NOMO-1 treated with dmso at 0.1 percent for 144 hours (cell line): ENCODE measurements around the gene ASB1.

Experiments used
- DNase-seq: peaks from one replicate; lab custom pipeline; 2025; ENCODE audit not compliant: unreplicated experiment; lab: John Stamatoyannopoulos, UW

ASB1 gene

DNA sequence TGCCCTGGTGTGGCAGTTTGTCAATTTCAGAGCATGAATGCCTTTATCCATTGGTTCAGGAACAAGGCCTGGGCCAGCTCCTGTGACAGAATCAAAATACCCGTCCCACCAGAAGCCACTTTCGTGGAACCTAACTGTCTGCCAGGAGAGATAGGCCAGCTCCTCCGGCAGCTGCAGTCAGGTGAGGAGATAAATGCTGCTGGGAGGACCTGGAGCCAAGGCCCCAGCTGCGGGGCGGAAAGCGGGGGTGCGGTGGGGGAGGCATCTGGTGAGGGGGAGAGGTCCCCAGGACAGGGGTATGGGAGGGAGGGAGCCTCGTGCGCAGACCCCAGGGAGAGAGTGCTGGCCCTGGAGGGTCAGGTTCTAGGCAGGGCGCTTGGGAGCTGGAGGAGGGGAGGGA, 4.4 kb upstream of the ASB1 start:
- DNase-seq: no peak

DNA sequence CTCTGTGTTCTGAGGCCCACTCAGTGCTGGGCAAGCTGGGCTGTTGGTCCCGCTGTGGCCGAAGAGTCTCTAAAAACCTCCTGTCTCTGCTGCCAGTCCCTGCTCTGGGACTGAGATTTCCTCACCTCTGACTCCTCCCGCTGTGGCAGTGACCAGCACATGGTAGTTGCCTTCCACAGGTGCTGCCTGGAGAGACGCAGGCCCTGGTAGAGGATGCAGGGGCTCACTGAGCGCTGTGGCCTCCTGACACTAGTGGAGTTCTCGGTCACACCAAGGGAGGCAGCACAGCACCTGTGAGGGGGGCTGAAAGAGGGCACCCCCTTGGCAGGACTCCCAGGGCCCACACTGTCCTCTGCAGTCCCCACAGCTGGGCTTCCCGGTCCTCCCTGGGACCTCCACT, 3.8 kb upstream of the ASB1 start:
- no peak for DNase-seq

DNA sequence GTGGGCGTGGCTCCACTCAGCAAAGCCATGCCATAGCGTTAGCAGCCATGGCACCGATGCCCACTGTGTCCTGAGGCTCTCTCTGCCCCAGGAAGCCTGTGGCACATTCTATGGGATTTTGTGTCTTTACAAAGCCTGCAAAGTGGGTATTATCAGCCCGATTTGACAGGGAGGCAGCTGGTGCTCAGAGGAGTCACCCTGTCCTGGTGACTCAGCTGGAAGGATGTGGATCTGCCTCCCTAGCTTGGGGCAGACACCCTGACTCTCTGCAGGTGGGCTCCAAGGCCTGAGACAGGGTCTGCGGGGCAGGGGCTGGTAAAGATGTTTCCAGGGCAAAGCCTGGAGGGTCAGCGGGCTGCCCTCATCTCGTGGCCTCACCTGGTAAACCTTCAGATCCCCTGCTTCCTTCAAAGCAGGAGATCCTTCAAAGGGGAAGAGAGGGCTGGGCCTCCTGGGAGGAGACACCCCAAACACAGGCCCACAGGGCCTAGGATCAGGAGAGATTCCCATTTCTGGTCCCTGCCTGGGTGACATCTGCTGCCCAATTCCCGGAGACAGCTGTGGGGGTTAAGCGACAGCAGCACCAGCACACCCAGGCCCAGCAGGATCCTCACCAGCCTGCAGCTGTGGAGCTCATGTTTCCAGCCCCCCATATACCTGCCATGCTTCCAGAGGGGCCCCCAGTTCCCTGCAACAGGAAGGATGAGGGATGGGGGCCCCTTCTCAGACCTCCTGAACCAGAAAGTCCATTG, 3.0 kb upstream of the ASB1 start:
- no peak for DNase-seq

DNA sequence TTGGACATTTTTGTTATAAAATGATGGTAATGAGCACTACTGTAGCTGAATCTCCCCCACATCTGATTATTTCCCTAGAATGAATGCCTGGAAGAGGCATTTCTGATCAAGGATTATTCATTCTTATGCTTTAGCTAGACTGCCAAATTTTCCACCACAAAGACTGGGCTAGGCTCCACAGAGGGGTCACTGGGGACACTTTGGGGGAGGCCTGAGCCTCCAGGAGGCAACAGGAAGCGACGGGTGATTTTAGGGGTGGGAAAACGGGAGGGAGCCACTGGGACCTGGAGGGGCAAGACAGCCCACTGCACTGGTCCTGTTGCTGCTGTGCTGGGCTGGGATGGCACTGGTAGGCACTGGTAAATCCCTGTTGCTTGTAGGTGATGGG, 2.4 kb upstream of the ASB1 start:
- no peak for DNase-seq

DNA sequence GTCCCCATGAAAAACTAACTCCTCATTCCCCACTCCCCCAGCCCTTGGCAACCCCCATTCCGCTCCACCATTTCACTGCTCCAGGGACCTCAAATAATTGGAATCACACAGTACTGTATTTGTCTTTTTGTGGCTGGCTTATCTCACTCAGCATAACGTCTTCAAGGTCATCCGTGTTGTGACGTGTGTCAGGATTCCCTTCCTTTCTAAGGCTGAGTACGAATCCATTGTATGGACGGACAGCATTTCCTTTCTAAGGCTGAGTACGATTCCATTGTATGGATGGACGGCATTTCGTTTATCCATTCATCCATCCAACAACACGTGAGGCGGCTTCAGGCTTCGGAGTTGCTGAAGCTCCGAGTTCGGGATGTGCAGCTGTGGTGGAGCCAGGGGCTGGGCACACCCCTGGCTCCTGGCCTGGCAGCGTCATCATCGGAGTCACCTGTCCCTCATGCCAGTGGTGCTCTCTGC, 1.2 kb upstream of the ASB1 start:
- no peak for DNase-seq

DNA sequence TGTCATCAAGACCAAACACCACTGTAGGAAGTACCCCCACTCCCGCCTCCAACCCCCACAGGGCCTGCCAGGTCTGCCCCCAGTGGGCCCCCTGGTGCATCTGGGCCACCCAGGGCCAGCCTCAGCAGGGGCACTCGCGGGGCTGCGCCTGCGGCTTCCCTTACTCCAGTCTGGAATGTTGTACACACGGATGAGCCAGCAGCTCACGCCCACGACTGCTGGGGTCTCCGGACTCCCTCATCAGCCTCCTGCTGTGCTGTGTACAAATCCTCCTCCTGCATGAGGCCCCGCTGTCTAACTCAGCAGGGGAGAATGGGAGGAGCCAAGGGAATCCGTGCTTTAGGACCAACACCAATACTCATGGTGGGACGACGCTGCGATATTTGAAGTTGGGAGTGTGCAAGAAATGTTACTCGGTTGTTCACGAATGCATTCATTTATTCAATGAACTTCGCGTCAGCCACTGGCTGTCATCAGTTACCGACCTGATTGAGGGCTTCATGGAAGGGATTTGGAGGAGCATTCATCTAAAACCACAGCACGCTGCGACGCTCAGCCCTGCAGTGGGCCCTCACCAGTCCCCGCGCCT, 654 bp upstream of the ASB1 start:
- no peak for DNase-seq

DNA sequence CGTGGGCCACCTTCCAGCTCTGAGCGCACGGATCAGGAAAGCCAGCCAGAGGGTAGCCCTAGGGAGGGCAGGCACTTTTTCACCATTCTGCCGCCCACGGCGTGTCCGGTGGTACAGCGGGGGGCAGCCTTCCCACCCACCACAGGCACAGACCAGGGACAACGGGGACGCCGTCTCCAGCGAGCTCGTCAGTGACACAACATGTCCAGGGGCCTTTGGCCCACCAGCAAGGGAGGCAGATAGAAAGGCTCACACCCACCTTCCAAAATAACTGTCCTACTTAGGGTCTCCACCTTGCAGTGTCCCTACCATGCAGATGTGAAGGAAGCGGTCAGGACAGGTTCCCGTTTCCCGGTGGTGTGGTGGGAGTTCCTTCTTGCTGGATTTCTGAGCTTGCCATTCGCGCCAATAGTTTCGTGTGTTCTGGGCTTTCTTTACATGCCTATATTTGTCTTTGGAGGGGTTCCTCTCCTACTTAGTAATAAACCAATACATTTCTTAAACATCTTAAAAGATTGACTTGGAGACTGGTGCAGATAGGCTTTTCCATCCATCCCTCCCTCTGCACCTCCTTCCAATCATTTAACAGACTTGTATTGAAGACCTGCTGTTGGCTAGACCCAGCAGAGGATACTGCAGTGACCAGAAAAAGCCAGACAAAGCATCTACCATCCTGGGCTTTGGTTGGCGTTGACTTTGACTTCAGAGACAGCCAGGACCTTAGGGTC, 872 bp downstream of the ASB1 start:
- DNase-seq: no peak

DNA sequence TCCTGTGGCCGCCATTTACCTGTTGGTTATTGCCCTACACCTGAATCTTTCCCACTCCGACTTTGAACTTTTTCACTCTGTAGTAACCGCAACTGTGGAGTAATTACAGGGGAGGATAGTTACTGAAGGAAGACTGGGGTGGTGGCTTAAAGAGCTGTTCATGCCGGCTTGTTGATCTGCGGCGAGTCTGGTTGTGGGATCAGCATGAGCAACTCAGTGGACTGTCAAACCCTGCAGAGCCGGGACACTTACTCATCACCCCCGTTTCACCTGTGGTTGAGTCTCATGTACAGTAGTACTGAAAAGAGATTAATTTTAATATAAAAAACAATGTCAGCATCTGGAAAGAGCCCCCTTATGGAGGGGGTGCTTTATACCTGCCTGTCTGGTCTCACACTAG, 2.1 kb downstream of the ASB1 start:
- no peak for DNase-seq

DNA sequence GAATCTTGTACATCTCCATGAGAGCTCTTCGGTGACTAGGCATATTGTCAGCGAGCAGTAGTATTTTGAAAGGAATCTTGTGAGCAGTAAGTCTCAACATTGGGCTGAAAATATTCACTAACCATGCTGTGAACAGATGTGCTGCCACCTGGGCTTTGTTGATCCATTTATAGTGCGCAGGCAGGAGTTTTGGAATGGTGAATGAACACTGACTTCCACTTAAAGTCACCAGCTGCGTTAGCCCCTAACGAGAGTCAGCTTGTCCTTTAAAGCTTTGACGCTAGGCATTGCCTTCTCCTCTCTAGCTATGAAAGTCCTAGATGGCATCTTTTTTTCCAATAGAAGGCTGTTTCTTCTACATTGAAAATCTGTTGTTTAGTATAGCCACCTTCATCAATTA, 4.1 kb downstream of the ASB1 start:
- DNase-seq: no peak

DNA sequence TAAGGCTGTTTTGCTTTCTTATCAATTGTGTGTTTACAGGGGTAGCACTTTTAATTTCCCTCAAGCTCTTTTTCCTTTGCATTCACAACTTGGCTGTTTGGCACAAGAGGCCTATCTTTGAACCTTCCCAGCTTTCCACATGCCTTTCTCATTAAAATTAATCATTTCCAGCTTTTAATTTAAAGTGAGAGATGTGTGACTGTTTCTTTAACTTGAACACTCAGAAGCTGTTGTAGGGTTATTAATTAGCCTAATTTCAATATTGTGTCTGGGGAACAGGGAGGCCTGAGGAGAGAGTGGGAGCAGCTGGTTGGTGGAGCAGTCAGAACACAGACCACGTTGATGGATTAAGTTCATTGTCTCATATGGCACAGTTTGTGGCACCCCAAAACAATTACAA, 4.7 kb downstream of the ASB1 start:
- DNase-seq: no peak

DNA sequence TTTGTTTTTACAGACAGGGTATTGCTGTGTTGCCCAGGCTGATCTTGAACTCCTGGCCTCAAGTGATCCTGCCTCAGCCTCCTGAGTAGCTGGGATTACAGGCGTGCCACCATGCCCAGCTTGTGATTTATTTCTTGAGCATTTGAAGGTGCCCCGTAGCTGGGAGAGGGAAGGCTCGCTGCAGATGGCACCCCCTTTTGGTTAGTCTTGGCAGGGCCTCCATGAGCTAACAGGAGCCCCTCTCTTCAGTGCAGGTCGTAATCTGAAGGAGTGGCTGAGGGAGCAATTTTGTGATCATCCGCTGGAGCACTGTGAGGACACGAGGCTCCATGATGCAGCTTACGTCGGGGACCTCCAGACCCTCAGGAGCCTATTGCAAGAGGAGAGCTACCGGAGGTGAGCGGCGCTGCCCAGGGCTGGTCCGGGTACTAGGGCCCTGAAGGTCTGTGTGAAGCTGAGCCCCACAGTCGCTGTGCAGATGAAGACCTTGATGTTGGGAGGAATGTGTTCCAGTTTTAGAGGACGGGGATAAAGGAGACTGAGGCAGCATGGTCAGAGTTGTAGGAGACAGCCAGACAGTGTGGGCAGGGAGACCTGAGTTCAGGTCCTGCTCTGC, 6.7 kb downstream of the ASB1 start:
- no peak for DNase-seq

DNA sequence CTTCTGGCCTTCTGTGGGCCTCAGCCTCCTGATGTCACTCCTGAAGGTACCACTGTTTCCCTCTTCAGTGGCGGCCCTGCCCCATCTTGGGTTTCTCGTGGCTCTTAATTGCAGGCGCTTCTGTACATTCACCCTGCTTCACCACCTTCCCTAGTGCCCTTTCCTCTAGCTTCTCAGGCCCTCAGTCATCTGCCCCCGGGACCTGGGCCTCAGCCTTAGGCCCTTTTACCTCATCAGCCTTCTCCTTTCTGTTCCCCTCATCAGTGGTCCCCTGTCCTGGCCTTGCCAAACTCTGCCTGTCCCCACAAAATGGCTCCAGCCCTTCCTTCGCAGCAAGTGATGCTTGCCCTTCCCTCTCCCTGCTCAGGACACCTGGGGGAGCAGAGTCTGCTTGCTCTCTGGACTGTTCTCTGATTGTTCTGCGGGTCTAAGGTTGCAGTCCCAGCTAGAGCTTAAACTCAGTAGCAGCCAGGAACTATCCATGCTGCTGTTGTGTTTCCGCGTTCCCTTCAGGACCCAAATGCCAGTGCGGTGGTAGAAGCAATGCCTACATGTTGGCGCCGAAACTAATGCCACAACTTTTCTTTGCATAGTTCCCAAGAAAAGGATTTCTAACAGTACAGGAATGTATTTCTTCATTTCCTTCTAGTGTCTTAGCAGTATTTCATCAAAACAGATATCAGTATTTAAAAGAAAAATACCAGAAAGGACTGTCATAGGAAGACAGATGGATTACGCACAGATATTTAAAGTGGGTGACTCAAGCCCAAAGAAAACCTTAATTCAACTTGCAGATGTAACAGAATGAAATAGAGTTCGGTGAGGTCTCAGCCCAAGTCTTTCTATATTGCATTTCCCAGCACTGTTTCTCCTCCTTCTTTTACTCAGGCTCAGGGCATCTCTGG, 7.5 kb downstream of the ASB1 start:
- DNase-seq: no peak

DNA sequence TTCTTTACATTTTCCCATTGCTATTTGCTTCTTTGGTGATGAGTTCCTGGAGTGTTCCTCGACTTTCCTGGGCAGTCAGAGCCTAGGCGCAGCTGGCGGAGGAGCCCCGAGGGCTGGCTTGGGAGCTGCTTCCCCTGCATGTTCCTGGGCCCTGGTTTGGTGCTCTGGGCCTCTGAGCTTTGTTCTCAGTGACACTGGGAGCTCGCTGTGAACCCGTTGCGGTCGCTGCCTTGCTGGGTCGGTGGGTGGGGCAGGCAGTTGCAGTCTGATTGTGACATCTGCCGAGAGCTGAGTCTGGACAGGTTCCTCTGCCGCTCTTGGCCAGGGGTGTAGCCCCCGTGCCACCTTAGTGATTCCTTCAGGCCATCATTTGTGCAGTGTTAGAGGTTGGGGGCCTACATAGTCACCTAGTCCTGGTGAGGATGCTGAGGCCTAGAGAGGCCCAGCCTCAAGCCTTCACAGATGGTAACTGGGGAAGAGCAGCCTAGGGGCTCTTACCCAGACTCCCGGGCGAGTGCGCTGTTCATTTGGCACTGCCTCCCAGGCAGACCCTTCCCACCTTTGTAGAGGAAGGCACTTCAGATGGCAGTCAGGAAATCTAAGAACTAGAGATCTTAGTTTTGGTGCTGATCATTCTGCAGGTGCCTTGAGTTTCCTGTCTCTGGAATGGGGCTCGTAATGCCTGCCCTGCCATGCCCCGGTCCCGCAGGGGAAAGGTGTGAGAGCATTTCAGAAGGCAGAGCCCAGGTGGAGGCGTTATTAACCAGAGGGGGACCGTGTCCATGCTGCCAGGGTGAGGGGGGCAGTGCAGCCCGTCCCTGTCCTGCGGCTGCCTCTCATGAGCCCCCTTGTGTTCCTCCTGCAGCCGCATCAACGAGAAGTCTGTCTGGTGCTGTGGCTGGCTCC, 8.4 kb downstream of the ASB1 start:
- no peak for DNase-seq

DNA sequence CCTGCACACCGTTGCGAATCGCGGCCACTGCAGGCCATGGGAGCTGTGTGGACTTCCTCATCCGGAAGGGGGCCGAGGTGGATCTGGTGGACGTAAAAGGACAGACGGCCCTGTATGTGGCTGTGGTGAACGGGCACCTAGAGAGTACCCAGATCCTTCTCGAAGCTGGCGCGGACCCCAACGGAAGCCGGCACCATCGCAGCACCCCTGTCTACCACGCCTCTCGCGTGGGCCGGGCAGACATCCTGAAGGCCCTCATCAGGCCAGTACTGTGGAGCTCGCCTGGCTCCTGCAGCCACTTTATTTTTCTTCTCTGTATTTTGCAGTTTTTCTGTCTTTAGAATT, 9.0 kb downstream of the ASB1 start:
- no peak for DNase-seq

DNA sequence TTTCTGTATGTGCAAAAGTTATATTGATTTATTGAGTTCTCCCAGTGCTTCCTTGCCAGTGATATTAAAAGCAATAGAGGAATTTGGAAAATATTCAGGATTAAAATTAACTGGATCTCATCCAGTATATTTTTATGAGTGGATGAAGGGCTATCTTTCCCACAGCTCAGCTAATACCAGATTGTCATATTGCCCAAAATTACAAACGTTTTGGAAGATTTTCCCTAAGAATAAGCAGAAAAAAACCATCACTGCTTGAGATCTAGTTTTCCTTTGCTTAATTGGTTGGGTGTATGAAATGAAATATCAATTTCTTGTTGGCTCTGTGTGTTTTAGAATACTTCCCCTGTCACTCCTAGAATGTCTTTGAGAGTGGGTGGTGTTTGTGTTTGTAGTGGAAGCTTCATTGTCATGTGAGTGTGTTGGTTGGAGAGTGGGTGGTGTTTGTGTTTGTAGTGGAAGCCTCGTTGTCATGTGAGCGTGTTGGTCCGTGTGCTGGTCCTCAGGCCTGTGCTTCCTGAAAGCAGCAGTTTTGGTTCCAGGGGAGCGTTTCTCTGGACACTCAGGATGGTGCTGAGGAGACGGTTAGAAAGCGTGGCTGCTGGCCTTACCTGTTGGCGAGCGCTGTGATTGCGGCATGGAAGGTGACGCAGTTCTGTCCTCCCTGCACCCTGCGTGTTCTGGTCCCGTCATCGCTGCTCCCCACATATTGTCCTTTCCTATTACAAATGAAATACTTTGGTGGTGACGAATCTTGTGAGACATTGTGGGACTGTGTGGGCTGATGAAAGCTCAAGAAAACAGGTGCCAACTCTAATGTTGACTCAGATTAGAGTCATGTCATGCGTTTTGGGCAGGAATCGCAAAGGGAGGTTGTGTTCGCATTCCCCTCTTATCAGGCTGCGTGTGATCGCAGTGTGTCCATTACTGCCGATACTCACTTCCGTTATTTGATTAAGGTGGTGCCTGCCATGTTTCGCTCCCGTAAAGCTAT, 12.4 kb downstream of the ASB1 start:
- no peak for DNase-seq

GRCh38 chr2:238439917-238440316, 13.2 kb downstream of the ASB1 start:
- no peak for DNase-seq

DNA sequence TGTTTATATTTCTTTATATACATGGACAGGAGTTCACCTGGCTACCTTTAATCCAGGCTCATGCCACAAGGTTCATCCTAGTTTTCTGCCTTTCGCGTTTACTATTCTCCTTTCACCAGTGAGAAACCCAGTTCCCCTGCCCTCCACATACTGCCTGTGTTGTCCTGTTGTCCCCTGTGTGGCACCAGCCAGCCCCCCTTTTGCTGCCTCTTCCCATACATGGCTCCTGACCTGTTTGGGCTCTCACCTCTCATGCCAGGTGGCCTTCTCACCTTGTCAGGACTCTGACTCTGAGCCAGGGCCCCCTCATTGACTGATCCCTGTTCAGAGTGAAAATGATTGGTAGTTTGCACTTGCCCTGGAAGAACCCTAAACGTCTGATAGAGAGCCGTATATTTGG, 13.6 kb downstream of the ASB1 start:
- no peak for DNase-seq

GRCh38 chr2:238440767-238441166, 14.0 kb downstream of the ASB1 start:
- DNase-seq: no peak
